ENCODE data around the gene VPS9D1. TPM values are rescaled to one million over a fixed set of nuclear protein-coding genes. Genes with fewer than 3 reads are reported as not detected.

VPS9D1 gene
- total and polyA plus RNA-seq, 11 donors = 7.3 to 20.2 (median 11.0) TPM

GRCh38 chr16:89742948-89743347 is 22.2 kb upstream of the VPS9D1 start:
- no peak for TF ChIP-seq CTCF (IDR thresholded peaks at IDR 0.05)
- no peak for TF ChIP-seq POLR2A (IDR thresholded peaks at IDR 0.05)
- Histone ChIP-seq H3K27me3 (no peaks in the 10 kb centered on the region), H3K27ac (no peak overlapping the region), H3K4me1 (peaks cover 0 to 4% (median 0%) of the 10 kb centered on the region in 12 donors), H3K36me3 (peaks cover 0 to 62% (median 32%) of the 10 kb centered on the region in 9 donors), H3K4me3 (no peak overlapping the region), H3K9me3 (no peaks in the 10 kb centered on the region)
- ATAC-seq (no peak), DNase-seq (no peak)
- WGBS, 4 donors = 73 to 88% (median 82%) methylated on average over 4 of the region's 4 CpGs
- intact Hi-C loops (cut with DNase I) = no loop called here

GRCh38 chr16:89741342-89742014 is 20.8 kb upstream of the VPS9D1 start:
- 78 to 85% (median 82%) methylated on average over 10 to 11 of the region's 11 CpGs for WGBS, 4 donors

GRCh38 chr16:89739383-89739782 is 18.7 kb upstream of the VPS9D1 start:
- 81 to 96% (median 86%) methylated on average over 6 to 9 of the region's 9 CpGs for WGBS, 4 donors
- intact Hi-C loops (cut with DNase I) = no loop called here
- no peaks in the 10 kb centered on the region for H3K9me3 ChIP-seq

More at GRCh38 chr16:89741342-89742014, 20.8 kb upstream of the VPS9D1 start:
- no peaks in the 10 kb centered on the region for H3K9me3 ChIP-seq
- no peak overlapping the region for H3K4me3 ChIP-seq
- ATAC-seq = peak in 3 of 4 donors; percentile 17 to 29 (median 17)
- TF ChIP-seq CTCF (IDR thresholded peaks at IDR 0.05) = no peak
- no peak for TF ChIP-seq POLR2A (IDR thresholded peaks at IDR 0.05)
- no peaks in the 10 kb centered on the region for H3K27me3 ChIP-seq
- intact Hi-C loops (cut with DNase I) = no loop called here
- H3K4me1 ChIP-seq = peaks cover 0 to 4% (median 0%) of the 10 kb centered on the region in 12 donors
- DNase-seq = no peak
- peaks cover 0 to 63% (median 47%) of the 10 kb centered on the region in 9 donors for H3K36me3 ChIP-seq
- no peak overlapping the region for H3K27ac ChIP-seq

More at GRCh38 chr16:89739383-89739782, 18.7 kb upstream of the VPS9D1 start:
- peaks cover 0 to 76% (median 68%) of the 10 kb centered on the region in 9 donors for H3K36me3 ChIP-seq
- DNase-seq = no peak
- H3K27ac ChIP-seq = no peak overlapping the region
- no peaks in the 10 kb centered on the region for H3K4me1 ChIP-seq
- ATAC-seq = no peak
- H3K27me3 ChIP-seq = no peaks in the 10 kb centered on the region
- TF ChIP-seq CTCF (IDR thresholded peaks at IDR 0.05) (no peak), POLR2A (IDR thresholded peaks at IDR 0.05) (no peak)
- H3K4me3 ChIP-seq = no peak overlapping the region
